RWPE2 (cell line): ENCODE measurements around the gene SLC24A3.

Source experiments
- ATAC-seq: fragments of 200-7000 bp; cut with Tn5 transposase; 3 replicates; pipeline ENCODE4 v1.9.1; 2021; ENCODE audit warnings: low read depth
- DNase-seq: peaks from one replicate; pipeline ENCODE4 v3.0.0-alpha.2; 2020; ENCODE audit warnings: low spot score
- H3K27ac ChIP-seq: fragments of 450-650 bp; 2 replicates; pipeline ENCODE4 v1.5.1; 2017; ENCODE audit warnings: mild to moderate bottlenecking; ENCODE audit not compliant: poor library complexity, severe bottlenecking
- H3K27me3 ChIP-seq: fragments of 250-450 bp; sonication (Bioruptor Pico); 2 replicates; pipeline ENCODE4 v1.5.1; 2021; ENCODE audit warnings: mild to moderate bottlenecking, moderate library complexity; ENCODE audit not compliant: insufficient read depth, poor library complexity, severe bottlenecking
- H3K36me3 ChIP-seq: fragments of 250-450 bp; sonication (Bioruptor Pico); 2 replicates; pipeline ENCODE4 v1.5.1; 2020; ENCODE audit warnings: low read depth, mild to moderate bottlenecking, moderate library complexity
- H3K4me1 ChIP-seq: fragments of 250-450 bp; sonication (Bioruptor Pico); 2 replicates; pipeline ENCODE4 v1.5.1; 2021; ENCODE audit warnings: mild to moderate bottlenecking, moderate library complexity; ENCODE audit not compliant: insufficient read depth, poor library complexity, severe bottlenecking
- H3K4me3 ChIP-seq: fragments of 250-450 bp; sonication (Bioruptor Pico); 2 replicates; pipeline ENCODE4 v1.5.1; 2021; ENCODE audit warnings: mild to moderate bottlenecking, moderate library complexity; ENCODE audit not compliant: severe bottlenecking
- H3K9me3 ChIP-seq: fragments of 250-450 bp; sonication (Bioruptor Pico); 2 replicates; pipeline ENCODE4 v1.5.1; 2021; ENCODE audit warnings: mild to moderate bottlenecking, moderate library complexity; ENCODE audit not compliant: severe bottlenecking
- CTCF ChIP-seq: fragments of 450-650 bp; IDR thresholded peaks from one replicate; pipeline ENCODE4 v1.5.1; 2017; ENCODE audit warnings: mild to moderate bottlenecking, moderate library complexity; ENCODE audit not compliant: poor library complexity, severe bottlenecking

Gene SLC24A3

GRCh38 chr20:19185083-19185482 lies 27.4 kb upstream of the SLC24A3 start:
- no peaks in the 10 kb centered on the region for H3K9me3 ChIP-seq
- no peak overlapping the region for H3K4me3 ChIP-seq
- H3K27ac ChIP-seq: no peak overlapping the region
- no peak for ATAC-seq
- TF ChIP-seq CTCF: no peak
- H3K4me1 ChIP-seq: no peaks in the 10 kb centered on the region
- DNase-seq: no peak
- no peaks in the 10 kb centered on the region for H3K36me3 ChIP-seq
- H3K27me3 ChIP-seq: no peaks in the 10 kb centered on the region

GRCh38 chr20:19193349-19193748 lies 19.1 kb upstream of the SLC24A3 start:
- no peak overlapping the region for H3K27ac ChIP-seq
- H3K36me3 ChIP-seq: no peaks in the 10 kb centered on the region
- no peak for DNase-seq
- no peaks in the 10 kb centered on the region for H3K9me3 ChIP-seq
- H3K4me1 ChIP-seq: no peaks in the 10 kb centered on the region
- TF ChIP-seq CTCF: no peak
- peaks cover 15% of the 10 kb centered on the region for H3K27me3 ChIP-seq
- H3K4me3 ChIP-seq: no peak overlapping the region
- no peak for ATAC-seq

- peak; percentile 94 for TF ChIP-seq CTCF
- Histone ChIP-seq H3K4me3 (no peak overlapping the region), H3K4me1 (no peaks in the 10 kb centered on the region), H3K9me3 (no peaks in the 10 kb centered on the region), H3K27ac (no peak overlapping the region), H3K27me3 (peaks cover 38% of the 10 kb centered on the region), H3K36me3 (no peaks in the 10 kb centered on the region)
- DNase-seq (no peak), ATAC-seq (peak; percentile 72)
Measured at GRCh38 chr20:19205981-19206396, 6.5 kb upstream of the SLC24A3 start.

- no peaks in the 10 kb centered on the region for H3K36me3 ChIP-seq
- no peak for ATAC-seq
- no peak overlapping the region for H3K4me3 ChIP-seq
- no peak for DNase-seq
- H3K27me3 ChIP-seq: peaks cover 44% of the 10 kb centered on the region
- no peaks in the 10 kb centered on the region for H3K4me1 ChIP-seq
- no peak for TF ChIP-seq CTCF
- no peaks in the 10 kb centered on the region for H3K9me3 ChIP-seq
- H3K27ac ChIP-seq: no peak overlapping the region
Measured at GRCh38 chr20:19207541-19207940, 4.9 kb upstream of the SLC24A3 start.

GRCh38 chr20:19210391-19211155 lies 1.9 kb upstream of the SLC24A3 start:
- H3K36me3 ChIP-seq: no peaks in the 10 kb centered on the region
- DNase-seq: no peak
- no peaks in the 10 kb centered on the region for H3K4me1 ChIP-seq
- H3K4me3 ChIP-seq: no peak overlapping the region
- H3K27me3 ChIP-seq: peaks cover 57% of the 10 kb centered on the region
- H3K9me3 ChIP-seq: no peaks in the 10 kb centered on the region
- no peak for TF ChIP-seq CTCF
- no peak for ATAC-seq
- H3K27ac ChIP-seq: no peak overlapping the region
